ENCODE results near the gene DAW1. TPM values are rescaled to one million over a fixed set of nuclear protein-coding genes. Genes with fewer than 3 reads are reported as not detected.

DAW1 gene, protein sequence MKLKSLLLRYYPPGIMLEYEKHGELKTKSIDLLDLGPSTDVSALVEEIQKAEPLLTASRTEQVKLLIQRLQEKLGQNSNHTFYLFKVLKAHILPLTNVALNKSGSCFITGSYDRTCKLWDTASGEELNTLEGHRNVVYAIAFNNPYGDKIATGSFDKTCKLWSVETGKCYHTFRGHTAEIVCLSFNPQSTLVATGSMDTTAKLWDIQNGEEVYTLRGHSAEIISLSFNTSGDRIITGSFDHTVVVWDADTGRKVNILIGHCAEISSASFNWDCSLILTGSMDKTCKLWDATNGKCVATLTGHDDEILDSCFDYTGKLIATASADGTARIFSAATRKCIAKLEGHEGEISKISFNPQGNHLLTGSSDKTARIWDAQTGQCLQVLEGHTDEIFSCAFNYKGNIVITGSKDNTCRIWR
- total RNA-seq: 10 to 100 TPM in 1 of 2 donors, 1 to 10 TPM in 1; 9.2 to 18.7 TPM
- polyA plus RNA-seq: 10 to 100 TPM in 1 of 2 donors, 1 to 10 TPM in 1; 3.3 to 10.6 TPM
- long read RNA-seq, donor 1, partial matches to known transcripts: 0 of 1 reads
- long read RNA-seq, donor 1, other reads (novel, unspliced or antisense): 0 of 1 reads
- long read RNA-seq, donor 2: 0 reads
- long read RNA-seq, donor 3: 0 reads
- long read RNA-seq, donor 4: 0 reads
- long read RNA-seq, donor 5, partial matches to known transcripts: 0 of 1 reads
- long read RNA-seq, donor 5, other reads (novel, unspliced or antisense): 0 of 1 reads

DNA sequence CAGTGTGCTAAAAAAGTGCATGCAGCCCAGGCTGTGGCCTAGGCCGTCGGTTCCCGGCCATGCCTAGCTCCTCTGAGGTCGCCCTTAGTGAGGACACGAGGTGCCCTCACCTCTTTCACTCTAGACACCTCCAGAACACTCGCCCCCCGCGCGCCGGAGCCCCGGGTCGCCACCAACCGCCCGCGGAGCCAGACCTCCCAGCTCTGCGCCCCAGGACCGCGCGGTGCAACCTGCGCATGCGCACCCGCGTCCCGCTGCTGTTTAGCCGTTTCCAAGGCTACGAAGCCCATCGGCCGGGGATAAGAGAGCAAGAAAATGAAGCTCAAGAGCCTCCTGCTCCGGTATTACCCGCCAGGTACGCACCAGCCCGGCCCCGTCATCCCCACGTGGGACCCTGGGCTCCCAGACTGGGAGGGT lies at the start of gene DAW1:
Gene DAW1, plus strand, starts transcription at position 257 of the 417 bp plus-strand sequence. Its CDS starts 59 bp downstream, at position 316.
- H3K4me1 ChIP-seq (ENCODE audit: control insufficient read depth in 5 of 5, insufficient read depth in 5 of 5, low read length in 5 of 5): peaks cover 0 to 2% (median 0%) of the 10 kb centered on the region in 5 donors
- WGBS, 2 donors: 2 to 3% methylated on average over 34 of the region's 34 CpGs
- H3K36me3 ChIP-seq (ENCODE audit: control insufficient read depth in 4 of 4, insufficient read depth in 4 of 4, low read length in 4 of 4): no peaks in the 10 kb centered on the region
- DNase-seq: peak; percentile 85 to 89 (median 88)
- H3K27me3 ChIP-seq (ENCODE audit: control insufficient read depth in 3 of 3, insufficient read depth in 3 of 3, low read length in 2 of 3): peaks cover 0 to 2% (median 0%) of the 10 kb centered on the region in 3 donors
- no peak within 1 kb of the TSS for H3K4me3 ChIP-seq
- TF ChIP-seq CTCF (IDR thresholded peaks at IDR 0.05; ENCODE audit: control extremely low read depth, extremely low read depth): no peak
- ATAC-seq (ENCODE audit: insufficient read depth, low FRiP score): peak; percentile 82
- H3K27ac ChIP-seq (ENCODE audit: low read depth in 1 of 2, low read length in 1 of 2): peak within 1 kb of the TSS in 1 of 2 donors; percentile 65
- H3K9ac ChIP-seq (ENCODE audit: insufficient read depth in 1 of 2, low read length in 2 of 2): peak within 1 kb of the TSS; percentile 1 to 17
- H3K9me3 ChIP-seq (ENCODE audit: control insufficient read depth in 4 of 4, insufficient read depth in 3 of 4, low read length in 3 of 4): no peaks in the 10 kb centered on the region

DNA sequence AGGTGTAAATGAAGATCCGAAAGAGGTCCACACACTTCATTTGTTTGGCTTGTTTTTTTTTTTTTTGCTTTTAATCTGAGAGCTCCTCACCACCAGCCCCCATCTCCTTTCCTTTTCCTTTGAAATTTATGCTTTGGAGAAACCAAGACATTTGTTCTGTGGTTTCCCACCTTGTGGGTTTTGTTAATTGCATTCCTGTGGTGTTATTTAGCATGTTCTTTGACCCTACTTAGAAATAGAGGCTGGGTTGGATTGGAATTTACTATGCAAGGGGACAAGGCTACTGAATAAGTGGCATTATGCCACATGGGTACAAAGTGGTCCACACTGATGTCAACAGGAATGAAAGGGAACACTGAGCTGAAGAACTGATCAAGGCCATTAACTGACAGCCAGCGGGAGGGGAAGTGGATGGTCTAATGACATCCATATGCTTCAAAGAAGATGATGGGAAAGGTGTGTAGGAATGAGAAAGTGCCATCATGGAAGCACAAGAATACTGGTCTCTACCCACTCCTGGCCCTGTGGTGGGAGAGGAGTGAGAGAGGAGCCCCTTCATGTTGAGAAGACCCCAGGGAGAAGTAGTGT lies 48.9 kb upstream of the DAW1 start:
- 73 to 77% methylated on average over 2 of the region's 2 CpGs for WGBS, 2 donors
- Histone ChIP-seq H3K9me3 (ENCODE audit: control insufficient read depth in 4 of 4, insufficient read depth in 3 of 4, low read length in 3 of 4) (no peaks in the 10 kb centered on the region), H3K4me1 (ENCODE audit: control insufficient read depth in 5 of 5, insufficient read depth in 5 of 5, low read length in 5 of 5) (peaks cover 0 to 5% (median 0%) of the 10 kb centered on the region in 5 donors), H3K27me3 (ENCODE audit: control insufficient read depth in 3 of 3, insufficient read depth in 3 of 3, low read length in 2 of 3) (no peaks in the 10 kb centered on the region), H3K9ac (ENCODE audit: insufficient read depth in 1 of 2, low read length in 2 of 2) (no peak overlapping the region), H3K27ac (ENCODE audit: low read depth in 1 of 2, low read length in 1 of 2) (no peak overlapping the region), H3K4me3 (no peak overlapping the region), H3K36me3 (ENCODE audit: control insufficient read depth in 4 of 4, insufficient read depth in 4 of 4, low read length in 4 of 4) (no peaks in the 10 kb centered on the region)
- no peak for ATAC-seq (ENCODE audit: insufficient read depth, low FRiP score)
- no peak for TF ChIP-seq CTCF (IDR thresholded peaks at IDR 0.05; ENCODE audit: control extremely low read depth, extremely low read depth)
- DNase-seq: no peak

DNA sequence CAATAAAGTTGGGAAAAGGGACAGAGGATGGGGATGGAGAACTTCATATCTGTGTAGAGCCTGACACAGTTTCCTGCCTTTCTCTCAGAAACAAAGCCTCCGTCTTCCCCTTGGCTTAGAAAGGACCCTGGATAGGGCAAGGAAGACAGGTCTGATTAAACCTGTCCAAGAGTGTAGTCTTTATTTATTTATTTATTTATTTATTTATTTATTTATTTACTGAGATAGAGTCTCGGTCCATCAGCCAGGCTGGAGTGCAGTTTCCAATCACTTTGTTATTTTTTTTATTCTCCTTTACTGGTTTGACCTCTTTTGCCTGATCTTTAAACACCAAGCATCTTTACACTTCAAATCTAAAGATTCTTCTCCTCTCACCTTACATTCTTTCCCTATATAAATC lies 47.5 kb upstream of the DAW1 start:
- Histone ChIP-seq H3K4me3 (no peak overlapping the region), H3K4me1 (ENCODE audit: control insufficient read depth in 5 of 5, insufficient read depth in 5 of 5, low read length in 5 of 5) (peaks cover 0 to 2% (median 0%) of the 10 kb centered on the region in 5 donors), H3K27me3 (ENCODE audit: control insufficient read depth in 3 of 3, insufficient read depth in 3 of 3, low read length in 2 of 3) (no peaks in the 10 kb centered on the region), H3K9ac (ENCODE audit: insufficient read depth in 1 of 2, low read length in 2 of 2) (no peak overlapping the region), H3K27ac (ENCODE audit: low read depth in 1 of 2, low read length in 1 of 2) (no peak overlapping the region), H3K36me3 (ENCODE audit: control insufficient read depth in 4 of 4, insufficient read depth in 4 of 4, low read length in 4 of 4) (no peaks in the 10 kb centered on the region), H3K9me3 (ENCODE audit: control insufficient read depth in 4 of 4, insufficient read depth in 3 of 4, low read length in 3 of 4) (no peaks in the 10 kb centered on the region)
- no peak for ATAC-seq (ENCODE audit: insufficient read depth, low FRiP score)
- no peak for TF ChIP-seq CTCF (IDR thresholded peaks at IDR 0.05; ENCODE audit: control extremely low read depth, extremely low read depth)
- DNase-seq: no peak
- WGBS, 2 donors: 58 to 64% methylated on average over 2 of the region's 2 CpGs
